Left lung (tissue), 10 donors: ENCODE measurements around the gene ACAP1. TPM values are rescaled to one million over a fixed set of nuclear protein-coding genes. Genes with fewer than 3 reads are reported as not detected.

Experiments
- ATAC-seq: fragments of 200-7000 bp; cut with Tn5 transposase; one replicate; pipeline ENCODE4 v1.9.1; 2020; ENCODE audit warnings: moderate library complexity
- DNase-seq, 4 donors: peaks; one replicate each; pipeline ENCODE4 v3.0.0-alpha.2; 2013 to 2020
- H3K27ac ChIP-seq, 2 donors: fragments of 200-600 bp; sonication (generic) in 1 of 2; one replicate each; pipeline versions ENCODE4 v1.5.0 to v1.8.0; 2020 to 2021
- H3K27me3 ChIP-seq, 2 donors: fragments of 200-600 bp; sonication (generic) in 1 of 2; one replicate each; pipeline versions ENCODE4 v1.5.0 to v1.8.0; 2020 to 2021
- H3K36me3 ChIP-seq, 2 donors: fragments of 200-600 bp; sonication (generic) in 1 of 2; one replicate each; pipeline versions ENCODE4 v1.5.0 to v1.8.0; 2020 to 2021
- H3K4me1 ChIP-seq, 2 donors: fragments of 200-600 bp; one replicate each; pipeline ENCODE4 v1.8.0; 2021
- H3K4me3 ChIP-seq, 2 donors: fragments of 200-600 bp; sonication (generic) in 1 of 2; one replicate each; pipeline versions ENCODE4 v1.5.0 to v1.8.0; 2020 to 2021; ENCODE audit warnings: mild to moderate bottlenecking in 1 of 2
- H3K9me3 ChIP-seq, 2 donors: fragments of 200-600 bp; sonication (generic) in 1 of 2; one replicate each; pipeline versions ENCODE4 v1.5.0 to v1.8.0; 2020 to 2021
- intact Hi-C, 2 donors: fragments of 100-400 bp; cut with DNase I; formaldehyde crosslinking; loops; one replicate each; pipeline versions ENCODE4 v1.11.2 to v1.14.2; 2022
- polyA plus RNA-seq, 6 donors: library from polyadenylated mRNA; unstranded; fragments of 120-200 nt; gene quantifications; one replicate each; pipeline ENCODE4 v1.2.1, GENCODE V29; 2013; ENCODE audit not compliant: insufficient read length in 6 of 6
- total RNA-seq, 2 donors: library from RNA; stranded (reverse); fragmentation: NEBNext Ultra II Directional; extraction: Animal tissue kit (Norgen Biotek cat#: 25700); gene quantifications; one replicate each; pipeline ENCODE4 v1.2.1, GENCODE V29; 2021
- TF ChIP-seq, protein P1 (sequence below), 2 donors: fragments of 200-600 bp; sonication (generic) in 1 of 2; IDR thresholded peaks; one replicate each; pipeline versions ENCODE4 v1.5.0 to v1.8.0; 2021; ENCODE audit warnings: antibody characterized with exemption in 2 of 2
- donor health status: DM: no; HTN: yes; CAD: no.
- donor health status: DM: no; HTN: no; CAD: no.

ACAP1 gene
- total and polyA plus RNA-seq, 8 donors = 6.7 to 51.4 (median 9.2) TPM

DNA sequence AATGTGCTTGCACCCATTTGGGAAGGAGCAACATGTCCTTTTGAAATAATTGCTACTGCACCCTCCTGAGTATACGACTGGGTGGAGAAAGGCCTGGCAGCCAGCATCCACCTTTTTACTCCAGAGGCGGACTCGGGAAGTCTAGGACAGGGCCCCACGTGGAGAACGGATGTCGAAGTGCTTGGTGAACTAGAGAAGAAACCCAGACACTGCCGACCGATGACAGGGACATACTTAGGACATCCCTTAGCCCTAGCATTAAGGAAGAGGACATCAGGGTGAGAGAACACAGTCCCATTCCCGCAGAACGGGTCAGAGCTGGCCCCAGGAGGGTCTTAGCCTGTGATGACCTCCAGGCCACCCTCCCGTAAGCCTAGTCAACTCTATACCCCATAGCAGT, 45.6 kb upstream of the ACAP1 start:
- ATAC-seq = no peak
- H3K27ac ChIP-seq = no peak overlapping the region

DNA sequence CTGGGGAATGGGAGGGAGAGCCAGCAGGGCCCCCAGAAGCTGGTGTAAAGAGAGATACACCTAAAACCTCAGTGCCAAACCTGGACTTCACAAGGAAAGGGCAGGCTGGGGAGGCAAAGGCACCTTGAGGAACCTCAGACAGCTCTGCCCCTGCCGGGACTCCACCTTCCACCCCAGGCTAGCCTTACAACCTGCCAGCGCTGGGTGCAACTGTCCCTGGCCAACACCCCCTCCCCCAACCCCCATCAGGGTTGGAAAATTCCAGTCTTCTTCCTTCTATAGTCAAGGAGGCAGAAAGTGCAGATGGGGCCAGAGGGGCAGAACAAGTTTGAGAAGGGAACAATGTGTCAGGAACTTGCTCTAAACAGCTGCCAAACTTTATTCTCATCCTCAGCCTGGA, 44.1 kb upstream of the ACAP1 start:
- TF ChIP-seq, protein P1, sequence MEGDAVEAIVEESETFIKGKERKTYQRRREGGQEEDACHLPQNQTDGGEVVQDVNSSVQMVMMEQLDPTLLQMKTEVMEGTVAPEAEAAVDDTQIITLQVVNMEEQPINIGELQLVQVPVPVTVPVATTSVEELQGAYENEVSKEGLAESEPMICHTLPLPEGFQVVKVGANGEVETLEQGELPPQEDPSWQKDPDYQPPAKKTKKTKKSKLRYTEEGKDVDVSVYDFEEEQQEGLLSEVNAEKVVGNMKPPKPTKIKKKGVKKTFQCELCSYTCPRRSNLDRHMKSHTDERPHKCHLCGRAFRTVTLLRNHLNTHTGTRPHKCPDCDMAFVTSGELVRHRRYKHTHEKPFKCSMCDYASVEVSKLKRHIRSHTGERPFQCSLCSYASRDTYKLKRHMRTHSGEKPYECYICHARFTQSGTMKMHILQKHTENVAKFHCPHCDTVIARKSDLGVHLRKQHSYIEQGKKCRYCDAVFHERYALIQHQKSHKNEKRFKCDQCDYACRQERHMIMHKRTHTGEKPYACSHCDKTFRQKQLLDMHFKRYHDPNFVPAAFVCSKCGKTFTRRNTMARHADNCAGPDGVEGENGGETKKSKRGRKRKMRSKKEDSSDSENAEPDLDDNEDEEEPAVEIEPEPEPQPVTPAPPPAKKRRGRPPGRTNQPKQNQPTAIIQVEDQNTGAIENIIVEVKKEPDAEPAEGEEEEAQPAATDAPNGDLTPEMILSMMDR (IDR thresholded peaks at IDR 0.05) = no peak
- no peaks in the 10 kb centered on the region for H3K36me3 ChIP-seq
- no peak overlapping the region for H3K27ac ChIP-seq
- peaks cover 13 to 33% of the 10 kb centered on the region in 2 donors for H3K4me1 ChIP-seq
- H3K4me3 ChIP-seq = no peak overlapping the region
- ATAC-seq (no peak), DNase-seq (no peak)
- H3K9me3 ChIP-seq = no peaks in the 10 kb centered on the region
- intact Hi-C loops = loop anchor here (10.0 kb wide), 1 partner anchor 247 kb away; the partner anchor contains the start of gene SLC16A11 (in 2 of the 2)
- peaks cover 26 to 93% of the 10 kb centered on the region in 2 donors for H3K27me3 ChIP-seq

More for the DNA sequence above, 45.6 kb upstream of the ACAP1 start:
- TF ChIP-seq, protein P1 (IDR thresholded peaks at IDR 0.05) = no peak
- H3K4me1 ChIP-seq = peaks cover 9 to 21% of the 10 kb centered on the region in 2 donors
- H3K4me3 ChIP-seq = no peak overlapping the region
- intact Hi-C loops = loop anchor here (10.0 kb wide), 1 partner anchor 246 kb away; the partner anchor contains the start of gene SLC16A11 (in 2 of the 2)
- no peak for DNase-seq
- H3K36me3 ChIP-seq = no peaks in the 10 kb centered on the region
- no peaks in the 10 kb centered on the region for H3K9me3 ChIP-seq
- H3K27me3 ChIP-seq = peaks cover 24 to 87% of the 10 kb centered on the region in 2 donors

DNA sequence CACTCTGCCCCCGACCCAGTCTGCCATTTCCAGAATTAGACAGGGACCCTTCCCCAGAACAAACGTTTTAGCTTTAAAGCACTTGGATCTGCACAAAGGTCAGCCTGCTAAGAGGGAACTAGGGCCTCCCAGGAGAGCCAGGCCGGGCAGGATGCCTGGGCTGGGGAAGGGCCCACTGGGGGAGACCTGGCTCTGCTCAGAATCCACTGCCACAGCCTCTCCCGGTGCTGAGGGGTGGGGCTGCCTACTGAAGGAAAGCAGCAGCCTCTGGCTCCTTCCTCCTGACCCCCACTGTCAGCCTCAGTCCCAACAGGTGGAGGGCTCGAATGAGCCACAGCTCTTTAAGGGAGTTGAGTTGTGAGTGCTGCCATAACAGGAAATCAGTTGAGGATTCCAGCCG, 43.6 kb upstream of the ACAP1 start:
- Histone ChIP-seq H3K27me3 (peaks cover 26 to 89% of the 10 kb centered on the region in 2 donors), H3K36me3 (no peaks in the 10 kb centered on the region), H3K4me3 (no peak overlapping the region), H3K9me3 (no peaks in the 10 kb centered on the region), H3K27ac (no peak overlapping the region), H3K4me1 (peaks cover 13 to 33% of the 10 kb centered on the region in 2 donors)
- DNase-seq (peak in 1 of 4 donors; percentile 33), ATAC-seq (no peak)
- intact Hi-C loops = loop anchor here (10.0 kb wide), 1 partner anchor 248 kb away; the partner anchor contains the start of gene SLC16A11 (in 2 of the 2)
- TF ChIP-seq, protein P1 (IDR thresholded peaks at IDR 0.05) = no peak

DNA sequence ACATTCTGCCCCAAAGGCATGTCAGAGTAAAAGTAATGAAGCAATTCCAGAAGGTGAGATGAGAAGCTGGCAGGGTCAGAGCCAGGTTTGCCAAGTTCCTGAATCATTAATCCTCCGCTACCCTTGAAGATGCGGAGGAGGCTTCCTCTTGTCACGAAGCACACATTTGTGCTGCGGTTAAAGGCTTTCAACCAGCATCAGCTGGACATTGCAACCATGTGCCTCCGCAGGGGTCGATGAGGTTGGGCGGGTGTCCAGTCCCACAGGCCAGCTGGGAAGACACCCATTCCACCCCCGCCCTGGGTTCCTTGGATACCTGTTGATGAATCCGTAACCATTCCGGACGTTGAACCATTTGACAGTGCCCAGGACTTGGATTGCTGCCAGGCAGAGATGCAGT, 43.2 kb upstream of the ACAP1 start:
- intact Hi-C loops = loop anchor here (10.0 kb wide), 1 partner anchor 248 kb away; the partner anchor contains the start of gene SLC16A11 (in 2 of the 2)
- DNase-seq (no peak), ATAC-seq (no peak)
- no peaks in the 10 kb centered on the region for H3K9me3 ChIP-seq
- peaks cover 26 to 85% of the 10 kb centered on the region in 2 donors for H3K27me3 ChIP-seq
- TF ChIP-seq, protein P1 (IDR thresholded peaks at IDR 0.05) = no peak
- peaks cover 13 to 33% of the 10 kb centered on the region in 2 donors for H3K4me1 ChIP-seq
- H3K36me3 ChIP-seq = no peaks in the 10 kb centered on the region
- H3K27ac ChIP-seq = no peak overlapping the region
- no peak overlapping the region for H3K4me3 ChIP-seq

- Histone ChIP-seq H3K36me3 (no peaks in the 10 kb centered on the region), H3K4me1 (peaks cover 13 to 33% of the 10 kb centered on the region in 2 donors), H3K4me3 (peak overlapping the region in 1 of 2 donors; percentile 23), H3K27me3 (peaks cover 26 to 87% of the 10 kb centered on the region in 2 donors), H3K27ac (no peak overlapping the region), H3K9me3 (no peaks in the 10 kb centered on the region)
- TF ChIP-seq, protein P1 (IDR thresholded peaks at IDR 0.05) = no peak
- ATAC-seq = peak; percentile 29
- no peak for DNase-seq
- intact Hi-C loops = loop anchor here (10.0 kb wide), 1 partner anchor 249 kb away; the partner anchor contains the start of gene SLC16A11 (in 2 of the 2)
Observed at GRCh38 chr17:7293816-7294613, 42.3 kb upstream of the ACAP1 start.
